ENCODE measurements around the gene TFDP1.
A peak's percentile ranks its signal among the peaks of the same experiment; 100 is the strongest.
"Not testable (repeated sequence)": the region's sequence is repeated elsewhere in the genome, so short reads cannot be mapped to it uniquely, and the experiment has no call there.

The TFDP1 gene

DNA sequence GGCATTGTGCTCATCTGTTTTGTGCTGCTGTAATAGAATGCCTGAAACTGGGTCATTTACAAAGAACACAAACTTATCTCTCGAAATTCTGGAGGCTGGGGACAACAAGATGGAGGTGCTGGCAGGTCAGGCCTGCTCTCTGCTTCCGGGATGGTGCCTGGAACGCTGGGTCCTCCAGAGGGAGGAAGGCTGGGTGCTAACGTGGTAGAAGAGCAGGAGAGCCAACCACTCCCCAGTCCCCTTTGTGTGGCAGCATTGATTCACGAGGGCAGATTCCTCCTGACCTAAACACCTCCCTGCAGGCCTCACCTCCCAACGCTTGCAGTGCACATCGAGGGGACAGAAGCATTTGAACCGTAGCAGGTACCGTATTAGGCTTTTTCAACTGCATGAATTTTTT lies 34.1 kb upstream of the TFDP1 start:
- no peak for DNase-seq (ENCODE audit: low spot score)

DNA sequence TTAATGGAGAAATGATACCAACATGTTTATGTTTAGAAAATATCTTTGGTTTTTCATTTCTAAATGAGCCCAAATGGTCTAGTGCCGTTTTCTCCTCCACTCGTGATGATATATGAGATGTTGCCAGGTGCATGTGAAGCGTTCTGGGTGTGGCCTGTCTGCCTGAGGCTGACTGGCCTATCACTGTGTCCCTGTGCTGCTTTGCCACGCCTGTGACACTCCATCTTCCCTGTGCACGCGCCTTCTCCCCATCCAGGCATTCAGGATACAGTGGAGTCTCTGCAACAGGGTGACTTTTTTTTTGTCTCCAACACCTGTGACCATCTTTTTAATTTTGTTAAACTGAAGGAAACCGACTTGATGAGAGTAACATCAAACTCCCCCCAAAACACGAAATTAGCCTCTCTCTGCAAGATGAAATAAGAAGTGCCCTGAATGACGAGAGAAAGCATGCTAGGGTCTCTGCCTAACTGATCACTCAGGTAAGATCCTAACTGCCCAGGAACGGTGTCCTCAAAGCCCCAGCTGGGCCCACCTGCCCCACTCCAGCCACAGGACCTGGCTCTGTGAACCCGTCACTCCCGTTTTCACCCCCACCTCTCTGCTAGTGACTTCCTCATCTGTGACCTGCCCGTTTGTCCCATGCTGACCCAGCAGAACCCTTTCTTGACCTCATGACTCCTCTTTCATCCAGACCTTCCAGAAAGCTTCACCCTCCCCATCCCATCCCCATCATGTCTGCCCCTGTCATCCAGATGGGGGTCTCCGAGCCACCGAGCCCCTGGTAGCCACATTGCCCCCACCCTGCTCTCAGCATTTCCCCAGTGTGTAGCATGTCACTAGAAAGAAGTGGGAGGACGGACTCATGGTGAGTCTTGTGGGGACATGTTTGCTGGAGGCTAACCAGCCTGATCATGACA lies 33.2 kb upstream of the TFDP1 start:
- no peak for DNase-seq (ENCODE audit: low spot score)

DNA sequence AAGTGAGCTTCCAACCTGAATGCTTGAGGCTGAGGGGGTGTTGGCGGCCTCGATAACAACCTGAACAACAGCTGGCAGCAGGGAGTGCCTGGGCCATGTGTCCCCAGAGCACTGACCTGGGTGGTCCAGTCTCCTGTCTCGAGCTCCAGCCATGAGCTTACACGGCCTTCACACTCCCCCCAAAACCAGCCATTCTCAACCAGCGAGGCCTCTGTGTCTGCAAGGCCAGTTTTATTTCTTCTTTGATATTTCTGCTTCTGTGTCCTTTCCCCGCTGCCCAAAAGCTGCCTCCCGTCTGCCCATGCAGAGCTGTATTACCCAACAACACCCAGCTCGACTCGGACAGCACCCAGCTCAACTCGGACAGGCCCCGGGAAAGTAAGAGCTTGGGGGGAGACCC lies 32.5 kb upstream of the TFDP1 start:
- no peak for DNase-seq (ENCODE audit: low spot score)

DNA sequence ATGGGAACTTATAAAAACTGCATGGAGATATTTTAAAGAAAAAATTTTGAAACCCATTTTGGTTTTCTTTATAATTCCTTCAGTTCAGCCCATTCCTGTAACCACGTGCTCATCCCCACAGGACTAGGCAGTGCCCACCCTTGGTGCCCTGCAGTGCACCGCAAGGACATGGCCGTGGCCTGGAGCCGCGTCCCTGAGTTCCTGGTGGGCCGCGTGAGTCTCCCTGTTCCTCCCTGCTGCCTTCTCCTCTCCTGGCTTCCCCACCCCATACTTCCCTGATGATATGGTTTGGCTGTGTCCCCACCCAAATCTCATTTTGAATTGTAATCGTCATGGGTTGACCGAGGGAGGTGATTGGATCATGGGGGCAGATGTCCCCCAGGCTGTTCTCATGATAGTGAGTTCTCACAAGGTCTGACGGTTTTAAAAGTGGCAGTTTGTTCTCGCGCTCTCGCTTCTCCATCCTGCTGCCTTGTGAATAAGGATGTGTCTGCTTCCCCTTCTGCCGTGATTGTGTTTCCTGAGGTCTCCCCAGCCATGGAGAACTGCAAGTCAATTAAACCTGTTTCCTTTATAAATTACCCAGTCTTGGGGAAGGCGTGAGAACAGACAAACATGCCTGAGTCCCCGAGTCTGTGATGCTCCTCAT lies 31.6 kb upstream of the TFDP1 start:
- DNase-seq (ENCODE audit: low spot score) = no peak

DNA sequence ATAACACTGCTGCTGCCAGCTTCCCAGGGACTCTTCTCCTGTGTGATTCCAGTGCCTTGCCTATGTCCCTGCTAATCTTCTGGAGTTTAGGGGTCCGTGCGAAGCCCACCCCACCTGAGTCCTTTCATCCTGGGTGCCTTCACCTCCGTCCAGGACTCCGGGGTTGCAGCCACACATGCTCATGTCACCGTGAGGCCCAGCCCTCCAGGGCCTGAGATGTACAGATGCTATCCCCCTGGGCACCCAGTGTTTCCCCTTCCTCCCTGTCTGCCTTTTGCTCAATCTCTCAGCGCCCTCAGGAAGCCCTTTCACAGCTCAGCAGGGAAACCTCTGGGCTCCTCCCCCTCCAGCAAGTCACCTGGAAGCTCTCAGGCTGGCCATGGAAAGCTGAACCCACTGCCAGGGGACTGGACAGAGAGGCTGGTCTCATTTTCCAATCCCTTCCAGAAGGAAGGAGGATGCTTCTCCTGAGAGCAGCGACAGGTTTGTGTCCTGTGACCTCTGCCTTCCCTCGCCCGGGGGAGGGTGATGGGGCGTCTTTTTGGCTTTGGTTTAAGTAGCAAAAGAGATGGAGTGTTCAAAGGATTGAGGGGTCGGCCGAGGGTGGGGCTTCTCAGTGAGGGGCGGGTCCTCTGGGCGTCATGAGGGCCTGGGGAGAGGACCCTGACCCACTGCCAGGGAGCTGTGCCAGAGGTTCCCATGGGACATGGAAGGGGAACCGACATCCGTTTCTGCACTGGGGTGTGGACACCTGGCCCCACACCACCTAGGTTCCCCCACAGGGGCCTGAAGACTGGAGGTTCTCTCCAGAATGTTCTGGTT lies 30.8 kb upstream of the TFDP1 start:
- no peak for DNase-seq (ENCODE audit: low spot score)

DNA sequence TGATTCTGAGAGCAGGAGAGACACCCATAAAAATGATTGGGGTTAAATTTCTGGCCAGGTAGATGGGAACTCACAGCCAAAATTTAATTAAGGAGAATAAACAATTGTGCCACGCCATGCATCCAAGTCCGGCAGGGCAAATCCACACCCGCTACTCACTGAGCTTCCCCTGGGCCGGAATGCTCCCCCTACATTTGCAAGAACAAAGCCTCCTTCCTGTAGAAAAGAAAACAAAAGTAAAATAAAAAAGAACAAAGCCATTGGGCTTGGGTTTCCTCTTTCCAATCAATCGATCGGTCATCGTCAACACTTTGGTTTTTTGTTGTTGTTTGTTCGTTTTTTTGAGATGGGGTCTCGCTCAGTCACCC lies 30.2 kb upstream of the TFDP1 start:
- DNase-seq (ENCODE audit: low spot score) = no peak

DNA sequence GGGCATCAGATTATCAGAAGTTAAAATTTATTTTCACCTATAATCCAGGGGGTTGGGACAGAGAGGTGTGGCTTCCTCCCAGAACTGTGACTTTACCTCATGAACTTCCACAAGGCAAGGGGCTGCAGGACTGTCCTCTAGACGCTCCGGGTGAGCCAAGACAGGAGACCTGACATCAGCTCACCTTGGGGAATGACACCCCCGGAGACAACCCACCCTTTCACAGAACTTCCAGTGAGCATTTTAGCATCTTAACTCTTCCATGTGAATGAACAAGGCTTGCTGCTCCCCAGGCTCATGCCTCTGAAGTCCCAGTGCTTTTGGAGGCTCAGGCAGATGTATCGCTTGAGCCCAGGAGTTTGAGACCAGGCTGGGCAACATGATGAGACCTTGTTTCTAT lies 29.4 kb upstream of the TFDP1 start:
- no peak for DNase-seq (ENCODE audit: low spot score)

DNA sequence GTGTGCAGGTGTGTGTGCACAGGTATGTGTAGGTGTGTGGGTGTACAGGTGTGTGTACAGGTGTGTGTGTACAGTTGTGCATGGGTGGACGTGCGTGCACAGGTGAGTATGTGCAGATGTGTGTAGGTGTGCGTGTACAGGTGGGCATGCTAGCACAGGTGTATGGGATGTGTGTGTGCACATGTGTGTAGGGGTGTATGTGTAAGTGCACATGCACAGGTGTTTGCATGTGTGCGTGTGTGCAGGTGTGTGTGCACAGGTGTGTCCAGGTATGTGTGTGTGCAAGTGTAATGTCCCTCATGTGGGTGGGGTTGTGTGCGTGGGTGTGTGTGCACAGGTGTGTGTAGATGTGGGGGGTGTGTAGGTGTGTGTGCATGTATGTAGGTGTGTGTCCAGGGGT lies 27.5 kb upstream of the TFDP1 start:
- no peak for DNase-seq (ENCODE audit: low spot score)

DNA sequence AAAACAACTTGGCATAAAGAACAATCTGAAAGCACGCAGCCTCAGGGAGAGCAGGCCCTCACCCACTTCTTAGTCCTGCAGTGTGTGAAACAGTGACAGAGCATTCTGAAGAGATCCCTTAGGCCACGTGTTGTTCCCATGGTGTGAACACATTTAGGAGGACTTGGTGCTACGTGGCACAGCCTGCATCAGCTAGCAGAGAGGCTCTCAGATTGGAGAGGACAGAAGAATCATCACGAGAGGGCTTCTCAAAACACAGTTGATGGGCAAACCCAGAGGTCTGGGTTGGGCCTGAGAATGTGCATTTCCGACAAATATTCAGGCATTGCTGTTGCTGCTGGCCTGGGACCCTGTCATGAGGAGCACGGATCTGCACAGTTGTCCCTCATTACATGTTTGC lies 26.1 kb upstream of the TFDP1 start:
- DNase-seq (ENCODE audit: low spot score) = no peak

DNA sequence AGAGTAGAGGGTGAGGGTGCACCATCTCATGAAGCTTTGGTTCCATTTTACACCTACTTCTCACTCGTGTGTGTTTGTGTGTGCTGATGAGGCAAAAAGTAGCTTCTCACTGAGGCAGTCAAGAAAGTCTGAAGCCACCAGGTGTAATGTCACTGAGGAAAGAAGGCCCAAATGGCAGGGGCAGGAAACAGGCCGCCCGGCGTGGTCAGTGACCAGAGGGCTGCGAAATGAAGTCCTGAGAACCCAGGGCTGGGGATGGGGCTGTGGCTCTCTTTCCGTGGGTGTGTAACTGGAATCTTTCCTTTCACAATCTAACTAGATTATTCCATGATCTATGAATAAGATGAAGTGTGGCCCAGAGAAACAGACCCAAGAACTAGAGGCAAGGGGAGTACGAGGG lies 25.5 kb upstream of the TFDP1 start:
- no peak for DNase-seq (ENCODE audit: low spot score)

DNA sequence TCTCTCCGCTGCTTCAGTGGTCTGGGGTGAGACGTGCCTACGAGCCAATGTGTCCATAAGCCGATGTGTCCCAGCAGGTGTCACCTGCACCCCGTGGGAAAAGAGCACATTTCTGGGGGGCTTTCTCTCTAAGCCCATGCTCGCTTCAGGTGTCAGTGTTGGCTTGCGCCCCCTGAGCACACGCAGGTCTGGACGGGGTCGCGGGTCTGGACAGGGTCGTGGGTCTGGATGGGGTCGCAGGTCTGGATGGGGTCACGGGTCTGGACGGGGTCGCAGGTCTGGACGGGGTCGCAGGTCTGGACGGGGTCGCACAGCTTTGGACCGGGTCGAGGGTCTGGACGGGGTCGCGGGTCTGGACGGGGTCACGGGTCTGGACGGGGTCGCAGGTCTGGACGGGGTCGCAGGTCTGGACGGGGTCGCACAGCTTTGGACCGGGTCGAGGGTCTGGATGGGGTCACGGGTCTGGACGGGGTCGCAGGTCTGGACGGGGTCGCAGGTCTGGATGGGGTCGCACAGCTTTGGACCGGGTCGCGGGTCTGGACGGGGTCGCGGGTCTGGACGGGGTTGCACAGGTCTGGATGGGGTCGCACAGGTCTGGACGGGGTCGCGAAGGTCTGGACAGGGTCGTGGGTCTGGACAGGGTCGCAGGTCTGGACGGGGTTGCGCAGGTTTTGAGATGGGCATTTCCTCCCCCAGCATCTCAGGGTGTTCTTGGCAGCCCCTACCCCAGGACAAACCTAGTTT lies 24.5 kb upstream of the TFDP1 start:
- DNase-seq (ENCODE audit: low spot score) = no peak

DNA sequence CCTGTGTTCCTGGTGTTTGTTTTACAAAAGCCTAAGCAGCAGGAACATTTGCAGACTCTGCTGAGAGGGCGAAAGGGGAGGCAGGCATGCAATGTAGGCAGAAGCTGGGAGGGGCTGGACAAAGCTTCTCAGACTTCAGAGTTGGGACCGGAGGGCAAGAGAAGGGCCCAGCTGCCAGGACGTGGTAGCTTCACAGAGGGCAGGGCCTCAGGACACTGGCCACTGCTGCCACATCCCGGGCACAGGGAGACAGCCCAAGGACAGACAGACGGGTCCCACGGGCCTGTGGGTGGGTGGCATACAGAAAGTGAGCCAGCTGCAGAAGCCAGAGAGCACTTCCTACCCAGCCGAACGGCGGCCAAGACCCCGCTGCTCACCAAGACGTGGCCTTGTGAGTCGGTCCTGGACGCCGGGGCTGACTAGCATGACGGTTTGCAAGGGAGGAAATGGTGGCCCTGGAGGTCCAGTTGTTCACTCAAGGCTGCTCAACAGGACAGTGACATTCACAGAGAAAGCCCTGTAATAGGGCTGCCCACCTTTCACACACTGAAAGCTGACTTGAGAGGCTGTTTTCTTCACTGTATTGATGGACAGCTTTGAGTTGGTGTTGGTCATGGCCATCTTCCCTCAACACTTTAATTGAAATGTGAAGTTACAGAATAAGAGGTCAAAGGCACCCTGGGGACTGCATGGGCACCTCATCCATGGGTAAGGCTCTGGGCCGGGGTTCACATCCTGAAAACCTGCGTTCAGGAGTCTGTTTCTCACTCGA lies 23.7 kb upstream of the TFDP1 start:
- DNase-seq (ENCODE audit: low spot score) = no peak

DNA sequence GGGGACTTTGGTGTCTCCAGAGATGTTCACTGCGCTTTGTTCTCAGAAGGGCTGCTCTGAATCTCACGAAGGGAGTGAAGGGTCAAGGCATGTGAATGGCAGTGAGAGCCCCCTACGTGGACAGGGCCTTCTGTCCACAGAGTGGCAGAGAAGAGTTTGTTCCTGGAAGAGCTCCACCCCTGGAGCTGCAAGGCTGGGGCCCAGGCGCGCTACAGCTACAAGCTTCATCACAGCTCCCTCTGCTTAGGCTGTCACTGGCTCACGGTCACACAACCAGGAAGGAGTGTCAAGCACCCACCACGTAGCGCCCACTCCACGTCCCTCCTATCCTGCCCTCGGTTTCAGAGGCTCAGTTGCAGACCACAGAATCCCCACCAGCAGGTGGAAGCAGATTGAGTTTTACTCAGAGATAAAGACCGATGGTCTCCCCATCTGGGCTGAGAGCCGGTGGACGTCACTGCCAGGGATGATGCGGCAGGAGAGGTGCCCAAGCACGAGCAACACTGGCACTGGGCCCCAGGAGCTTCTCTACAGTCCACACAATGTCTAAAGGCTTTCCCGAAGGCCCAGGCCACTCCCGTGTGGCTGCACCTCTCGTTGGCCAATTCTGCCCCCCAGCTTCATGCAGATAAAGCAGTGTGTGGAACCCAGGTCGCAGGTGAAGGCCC lies 23.0 kb upstream of the TFDP1 start:
- DNase-seq (ENCODE audit: low spot score) = no peak

DNA sequence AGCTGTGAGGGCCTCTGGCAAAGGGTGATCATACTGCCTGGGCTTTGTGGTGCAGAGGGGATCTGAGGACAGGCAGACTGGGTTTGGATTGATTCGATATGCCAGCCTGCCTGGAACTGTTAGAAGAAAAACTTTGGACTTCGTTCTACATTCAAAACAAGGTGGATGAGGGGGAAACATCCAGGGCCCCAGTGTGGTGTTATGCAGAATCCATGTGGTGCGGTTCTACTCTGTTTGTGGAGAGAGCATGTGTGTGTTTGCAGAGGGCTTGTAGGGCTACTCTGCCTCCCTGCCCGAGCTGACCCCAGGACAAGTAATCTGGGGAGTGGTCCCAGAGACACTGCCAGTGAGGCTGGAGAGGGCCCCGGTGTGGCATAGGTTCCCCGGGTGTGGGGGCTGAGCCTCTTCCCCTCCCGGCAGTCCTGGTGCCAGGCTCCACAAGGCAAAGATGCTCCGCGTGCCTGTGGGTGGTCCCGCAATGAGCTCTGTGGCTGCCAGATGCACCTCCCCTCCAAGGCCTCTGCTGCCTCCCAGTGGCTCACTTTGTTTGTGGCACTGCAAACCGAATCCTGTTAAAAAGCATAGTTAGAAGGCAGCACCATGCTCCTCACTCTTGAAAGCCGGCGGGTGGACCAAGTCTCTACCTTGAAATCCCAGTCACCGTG lies 22.3 kb upstream of the TFDP1 start:
- DNase-seq (ENCODE audit: low spot score) = peak; percentile 90

DNA sequence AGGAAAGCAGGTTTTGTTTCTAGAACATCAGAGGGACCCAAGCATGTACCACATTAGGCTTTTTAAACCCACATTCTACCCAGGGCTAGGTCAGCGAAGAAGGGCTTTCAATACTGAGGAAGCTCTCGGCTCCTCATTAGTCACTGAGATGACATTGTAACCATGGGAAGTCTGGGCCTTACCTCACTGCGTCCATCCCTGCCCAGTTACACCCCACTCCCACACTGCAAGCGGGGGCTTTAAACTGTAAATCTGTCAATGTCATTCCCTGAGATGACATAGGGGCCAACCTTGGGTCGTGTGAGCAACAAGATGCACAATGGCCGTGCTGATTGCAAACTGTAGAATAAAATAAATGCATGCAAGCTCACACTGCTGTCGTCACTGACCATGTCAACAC lies 21.7 kb upstream of the TFDP1 start:
- no peak for DNase-seq (ENCODE audit: low spot score)

DNA sequence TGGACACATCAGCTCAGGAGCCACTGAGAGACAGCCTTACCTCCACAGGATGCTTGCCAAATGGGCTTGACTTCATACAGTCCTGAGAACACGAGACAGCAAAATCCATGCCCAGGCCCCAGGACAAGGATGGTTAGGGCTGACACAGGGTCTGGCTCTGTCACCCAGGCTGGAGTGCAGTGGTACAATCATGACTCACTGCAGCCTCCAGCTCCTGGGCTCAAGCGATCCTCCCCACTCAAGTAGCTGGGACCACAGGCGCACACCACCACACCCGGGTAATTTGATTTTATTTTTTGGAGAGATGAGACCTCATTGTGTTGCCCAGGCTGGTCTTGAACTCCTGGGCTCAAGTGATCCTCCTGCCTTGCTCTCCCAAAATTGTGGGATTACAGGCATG lies 21.0 kb upstream of the TFDP1 start:
- not testable (repeated sequence) for DNase-seq (ENCODE audit: low spot score)

DNA sequence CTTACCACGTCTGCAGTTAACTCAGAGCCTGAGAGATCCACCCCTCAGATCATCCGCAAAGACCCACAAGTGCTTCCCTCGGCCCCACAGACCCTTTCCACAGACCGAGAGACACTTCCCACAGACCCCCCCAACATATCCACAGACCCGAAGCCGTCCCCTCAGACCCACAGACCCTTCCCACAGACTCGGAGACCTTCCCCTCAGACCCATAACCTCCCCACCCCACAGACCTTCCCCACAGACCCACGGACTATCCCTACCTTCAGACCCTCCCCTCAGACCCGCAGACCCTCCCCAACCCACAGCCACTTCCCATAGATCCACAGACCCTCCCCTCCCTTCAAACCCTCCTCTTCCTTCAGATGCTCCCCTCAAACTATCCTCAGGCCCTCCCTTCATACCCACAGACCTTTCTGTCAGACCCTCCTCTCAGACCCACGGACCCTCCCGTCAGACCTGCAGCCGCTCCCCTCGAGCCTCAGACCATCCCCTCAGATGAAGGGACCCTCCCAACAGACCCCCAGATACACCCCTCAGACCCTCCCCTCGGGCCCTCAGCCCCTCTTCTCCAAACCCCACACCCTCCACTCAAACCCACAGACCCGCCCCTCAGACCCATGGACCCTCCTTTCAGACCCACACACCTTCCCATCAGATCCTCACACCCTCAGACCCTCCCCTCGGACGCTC lies 20.1 kb upstream of the TFDP1 start:
- DNase-seq (ENCODE audit: low spot score) = no peak

DNA sequence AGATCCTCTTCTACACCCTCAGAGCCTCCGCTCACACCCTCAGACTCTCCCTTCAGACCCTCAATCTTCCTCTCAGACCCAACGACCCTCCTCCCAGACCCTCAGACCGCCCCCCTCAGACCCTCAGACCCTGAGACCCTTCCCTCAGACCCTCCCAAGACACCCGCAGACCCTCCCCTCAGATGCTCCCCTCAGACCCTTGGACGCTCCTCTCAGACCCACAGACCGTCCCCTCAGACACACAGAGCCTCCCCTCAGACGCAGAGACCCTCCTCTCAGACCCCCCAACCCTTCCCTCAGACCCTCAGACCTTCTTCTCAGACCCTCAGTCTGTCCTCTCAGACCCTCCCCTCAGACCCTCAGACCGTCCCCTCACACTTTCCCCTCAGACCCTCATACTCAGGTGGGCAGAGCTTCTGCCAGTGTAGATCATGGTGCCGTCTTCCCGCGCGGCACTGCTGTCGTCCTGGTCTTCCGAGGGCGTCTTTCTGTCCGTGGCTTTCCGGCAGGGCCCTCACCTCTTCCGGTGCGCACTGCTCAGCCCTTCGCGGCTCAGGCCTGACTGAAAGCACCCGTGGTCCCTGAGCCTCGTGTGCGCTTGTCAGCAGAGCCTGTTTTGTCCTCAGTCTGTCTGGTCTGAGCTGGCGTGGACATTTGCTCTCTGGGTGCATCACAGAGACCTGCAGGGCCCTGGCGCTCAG lies 18.9 kb upstream of the TFDP1 start:
- no peak for DNase-seq (ENCODE audit: low spot score)

DNA sequence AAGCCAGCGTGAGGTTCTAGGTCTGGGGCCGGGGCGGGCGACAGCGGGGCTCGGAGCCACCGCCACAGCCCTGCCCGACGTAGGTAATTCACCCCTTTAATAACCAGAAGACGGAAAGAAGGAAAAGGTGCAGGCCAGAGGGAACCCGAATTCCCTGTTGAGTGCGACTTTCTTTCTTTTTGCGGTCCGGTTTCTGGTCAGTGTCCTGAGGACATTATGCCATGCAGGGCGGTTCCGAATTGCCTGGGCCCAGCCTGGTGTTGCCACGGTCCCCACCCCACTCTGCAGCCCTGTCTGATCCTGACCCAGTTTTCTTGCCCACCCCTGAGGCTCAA lies 18.4 kb upstream of the TFDP1 start:
- DNase-seq (ENCODE audit: low spot score) = no peak

Measured in AG08396 (cell line).